GM21390 (cell line): Measurements from ENCODE around the gene AGFG2.
"Not testable (repeated sequence)": the region's sequence is repeated elsewhere in the genome, so short reads cannot be mapped to it uniquely, and the experiment has no call there.

ENCODE experiments used
- ATAC-seq: cut with Tn5 transposase; IDR thresholded peaks from one replicate; pipeline ENCODE4 v1.9.1; 2021; ENCODE audit not compliant: unreplicated experiment

AGFG2 gene

GRCh38 chr7:100547872-100548271 is 8.9 kb downstream of the AGFG2 start:
- no peak for ATAC-seq

GRCh38 chr7:100548446-100548845 is 9.4 kb downstream of the AGFG2 start:
- not testable (repeated sequence) for ATAC-seq

- no peak for ATAC-seq
Measured at GRCh38 chr7:100552532-100552931, 13.5 kb downstream of the AGFG2 start.

GRCh38 chr7:100553032-100553431 is 14.0 kb downstream of the AGFG2 start:
- ATAC-seq = no peak

GRCh38 chr7:100555701-100556100 is 16.7 kb downstream of the AGFG2 start:
- no peak for ATAC-seq

GRCh38 chr7:100556541-100556940 is 17.5 kb downstream of the AGFG2 start:
- no peak for ATAC-seq

- ATAC-seq = no peak
Measured at GRCh38 chr7:100559127-100559526, 20.1 kb downstream of the AGFG2 start.

- ATAC-seq = no peak
Measured at GRCh38 chr7:100561491-100562194, 22.6 kb downstream of the AGFG2 start.

- ATAC-seq = no peak
Measured at GRCh38 chr7:100562195-100563099, 23.4 kb downstream of the AGFG2 start.

- no peak for ATAC-seq
Measured at GRCh38 chr7:100563100-100563564, 24.1 kb downstream of the AGFG2 start.

GRCh38 chr7:100563809-100564400 is 24.9 kb downstream of the AGFG2 start:
- ATAC-seq = no peak

GRCh38 chr7:100564405-100564804 is 25.4 kb downstream of the AGFG2 start:
- ATAC-seq = not testable (repeated sequence)

GRCh38 chr7:100565133-100565571 is 26.1 kb downstream of the AGFG2 start:
- ATAC-seq = no peak

GRCh38 chr7:100566018-100566531 is 27.1 kb downstream of the AGFG2 start:
- no peak for ATAC-seq

GRCh38 chr7:100567031-100567730 is 28.2 kb downstream of the AGFG2 start:
- ATAC-seq = no peak

GRCh38 chr7:100567751-100568175 is 28.8 kb downstream of the AGFG2 start:
- ATAC-seq = no peak

- ATAC-seq = no peak
Measured at GRCh38 chr7:100568176-100568895, 29.3 kb downstream of the AGFG2 start.

GRCh38 chr7:100568896-100569844 is 30.2 kb downstream of the AGFG2 start:
- ATAC-seq = no peak
